Activated naive CD4-positive, alpha-beta T cell (primary cell): ENCODE results near the gene HEY2.
"Not testable (repeated sequence)": the region's sequence is repeated elsewhere in the genome, so short reads cannot be mapped to it uniquely, and the experiment has no call there.

Experiments used
- DNase-seq, 4 experiments: peaks; one replicate each; lab custom pipeline; 2025; lab: John Stamatoyannopoulos, UW

HEY2 gene

DNA sequence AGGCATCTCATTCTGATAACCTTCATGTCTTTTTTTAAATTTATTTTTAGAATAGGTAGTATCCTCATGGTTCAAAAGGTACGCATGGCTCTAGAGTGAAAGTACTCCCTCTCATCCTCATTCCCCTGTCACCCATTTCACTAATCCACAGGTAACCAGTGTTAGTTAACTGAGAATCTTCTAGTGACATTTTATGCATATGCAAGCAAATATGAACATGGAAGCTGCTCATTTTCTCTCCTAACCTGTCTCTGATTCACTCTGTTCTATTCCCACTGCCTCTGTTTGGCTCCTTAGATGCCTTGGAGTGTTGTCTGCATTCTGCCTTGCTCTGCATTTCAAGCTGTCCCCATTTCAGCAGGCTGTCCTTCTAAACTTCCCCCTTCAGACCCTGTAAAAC, 45.9 kb downstream of the HEY2 start:
- no peak for DNase-seq

DNA sequence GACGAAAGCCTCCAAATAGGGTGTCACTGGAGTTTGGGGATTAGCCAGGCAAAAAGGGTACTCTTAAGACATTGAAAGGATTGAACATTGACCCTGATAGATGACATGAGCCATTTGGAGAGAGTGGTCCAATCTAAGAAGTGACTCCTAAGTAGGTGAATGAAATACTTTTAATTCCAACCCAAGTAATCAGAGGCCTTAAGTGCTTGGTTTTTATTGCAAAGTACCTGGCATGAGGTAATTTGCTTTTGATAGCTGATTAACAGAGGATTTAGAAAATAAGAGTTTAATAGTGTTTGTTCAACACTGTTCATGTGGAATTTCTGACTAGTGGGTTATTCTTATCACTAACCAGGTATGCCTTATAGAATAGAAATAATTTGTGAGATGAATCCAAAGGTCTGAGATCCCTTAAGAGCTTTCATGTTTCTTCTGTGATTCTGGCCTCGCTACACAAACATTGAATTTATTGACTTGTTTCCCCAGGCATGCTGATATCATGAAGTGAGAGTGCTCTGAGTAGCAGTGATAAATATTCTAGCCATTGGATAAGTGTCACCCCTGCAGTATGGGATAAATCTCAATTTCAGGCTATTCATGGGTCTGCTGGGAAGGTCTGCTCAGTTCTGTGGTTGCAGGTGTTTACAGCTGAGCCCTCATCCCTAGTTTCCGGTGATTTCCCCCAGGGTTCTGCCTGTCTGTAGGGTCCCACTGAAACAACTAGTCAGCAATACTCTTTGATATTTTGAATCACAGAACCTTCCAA, 47.9 kb downstream of the HEY2 start:
- DNase-seq = no peak

DNA sequence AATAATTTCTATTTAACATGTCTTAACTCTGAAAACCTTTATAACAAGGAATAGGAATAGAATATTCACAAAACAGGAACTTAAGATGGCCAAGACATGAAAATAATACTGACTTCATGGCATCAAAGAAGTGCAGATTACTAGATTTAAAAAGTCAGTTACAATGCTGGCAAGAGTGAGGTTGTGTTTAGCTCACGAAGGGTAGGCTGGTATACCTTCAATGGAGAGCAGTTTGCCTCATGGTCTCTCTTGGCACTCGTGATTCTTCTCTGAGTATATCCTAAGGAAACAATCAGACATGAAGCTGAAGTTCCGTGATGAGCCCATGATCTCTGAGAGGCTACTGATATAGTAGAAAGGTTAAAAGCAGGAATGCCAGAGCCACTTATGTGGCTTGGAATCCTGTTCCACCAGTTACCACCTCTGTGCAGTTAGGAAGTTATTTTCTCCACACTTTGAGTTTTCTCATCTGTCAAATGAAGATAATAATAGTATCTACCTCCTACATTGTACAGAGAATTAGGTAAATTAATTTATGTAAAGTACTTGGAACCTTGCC, 48.5 kb downstream of the HEY2 start:
- DNase-seq = no peak

DNA sequence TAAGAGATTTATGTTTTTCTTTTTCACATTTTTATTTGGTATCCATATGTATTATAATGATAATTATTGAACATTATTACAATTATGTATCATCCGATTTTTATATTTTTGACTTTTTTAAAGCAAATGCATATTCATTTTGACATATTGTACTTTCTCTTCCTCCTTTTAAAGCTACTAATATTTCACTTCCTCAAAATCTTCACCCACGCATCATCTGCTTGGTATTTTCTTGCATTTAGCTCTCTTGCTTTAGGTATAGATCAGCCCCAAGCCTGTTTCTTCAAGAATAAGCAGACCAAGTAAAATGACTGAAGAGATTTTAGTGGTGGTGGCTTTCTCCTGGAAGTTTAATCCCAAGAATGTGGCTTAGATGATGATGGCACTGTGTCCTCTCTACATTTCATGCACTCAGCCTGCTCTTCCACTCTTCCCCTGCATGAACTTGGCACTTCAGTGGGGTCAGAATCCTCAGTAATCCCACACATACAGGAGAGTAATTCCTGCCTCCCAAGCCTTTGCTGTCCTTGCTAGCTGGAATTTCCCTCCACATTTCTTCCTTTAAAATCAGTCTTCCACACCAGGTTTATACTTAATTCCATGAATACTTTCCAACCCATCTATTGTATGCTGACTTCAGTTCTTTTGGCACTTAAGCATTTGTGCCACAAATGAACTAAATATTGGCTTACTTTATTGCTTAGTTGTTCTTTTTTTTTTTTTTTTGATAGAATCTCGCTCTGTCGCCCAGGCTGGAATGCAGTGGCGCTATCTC, 49.5 kb downstream of the HEY2 start:
- DNase-seq = no peak

DNA sequence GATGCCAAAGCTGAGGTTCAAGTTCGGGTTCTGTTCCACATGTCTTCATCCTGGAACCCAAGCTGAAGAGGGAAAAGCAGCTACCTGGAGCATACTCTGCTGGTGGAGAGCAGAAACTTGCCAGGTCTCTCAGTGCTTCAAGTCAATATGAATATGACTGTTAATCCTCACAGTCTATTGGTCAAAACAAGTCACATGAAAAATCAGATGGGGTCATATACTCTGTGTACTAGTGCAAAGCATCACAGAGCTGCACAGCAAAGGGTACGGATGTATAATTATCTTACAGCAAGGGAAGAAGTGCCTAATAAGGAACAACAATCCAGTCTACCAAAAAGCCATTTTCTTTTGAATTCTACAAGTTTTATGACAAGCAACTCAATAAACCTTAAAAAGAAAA, 53.0 kb downstream of the HEY2 start:
- no peak for DNase-seq

DNA sequence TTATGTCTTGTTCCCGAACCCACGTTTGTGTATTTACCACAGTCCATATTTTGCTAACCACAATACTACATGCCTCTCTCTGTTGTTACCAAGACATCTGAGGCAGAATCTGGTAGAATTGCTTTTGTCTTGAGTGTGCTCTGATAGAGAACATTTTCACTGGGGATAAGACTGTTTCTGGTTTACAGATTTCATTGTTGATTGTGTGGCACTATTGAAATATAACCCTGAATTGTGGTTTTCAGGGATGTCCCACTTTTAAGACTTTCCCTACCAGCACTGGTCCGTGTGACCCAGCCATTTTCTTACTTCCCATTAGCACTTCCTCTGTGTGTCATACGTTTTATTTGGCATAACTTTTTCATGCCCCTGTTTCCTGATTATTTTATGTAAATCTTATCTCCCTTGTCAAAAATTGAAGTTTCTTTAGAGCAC, 53.5 kb downstream of the HEY2 start:
- DNase-seq = no peak

DNA sequence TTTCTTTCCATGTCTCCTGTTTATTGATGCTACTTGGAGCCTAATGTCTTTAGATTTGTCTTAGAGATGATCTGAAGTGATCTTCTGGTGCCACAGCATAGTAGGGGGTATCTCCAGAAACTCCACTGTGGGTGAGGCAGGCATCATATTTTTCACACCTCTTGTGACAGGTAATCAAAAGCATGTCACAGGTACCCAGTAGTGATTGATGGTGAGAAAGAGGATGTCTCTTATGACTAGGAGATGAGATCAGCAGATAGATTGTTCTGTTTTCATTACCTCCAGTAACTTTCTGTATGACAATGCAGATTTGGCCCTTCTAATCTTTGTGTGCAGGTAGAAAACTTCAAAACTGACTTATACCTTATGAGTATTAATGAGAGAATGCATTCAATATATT, 54.8 kb downstream of the HEY2 start:
- no peak for DNase-seq

DNA sequence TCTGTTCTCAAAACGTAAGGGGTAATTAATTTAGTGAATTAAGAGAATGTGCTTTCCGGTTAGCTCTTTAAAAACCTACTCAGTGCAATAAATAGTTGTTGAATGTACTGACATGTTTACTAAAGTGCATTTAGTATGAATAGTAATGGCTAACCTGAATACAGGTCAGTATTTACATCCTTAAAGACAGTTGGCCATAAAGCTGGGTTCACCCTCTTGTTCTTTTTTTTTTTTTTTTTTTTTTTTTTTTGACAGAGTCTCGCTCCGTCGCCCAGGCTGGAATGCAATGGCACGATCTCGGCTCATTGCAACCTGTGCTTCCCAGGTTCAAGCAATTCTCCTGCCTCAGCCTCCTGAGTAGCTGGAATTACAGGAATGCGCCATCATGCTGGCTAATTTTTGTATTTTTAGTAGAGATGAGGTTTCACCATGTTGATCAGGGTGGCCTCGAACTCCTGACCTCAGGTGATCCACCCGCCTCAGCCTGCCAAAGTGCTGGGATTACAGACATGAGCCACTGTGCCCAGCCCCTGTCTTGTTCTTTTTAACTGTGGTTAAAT, 55.5 kb downstream of the HEY2 start:
- not testable (repeated sequence) for DNase-seq

DNA sequence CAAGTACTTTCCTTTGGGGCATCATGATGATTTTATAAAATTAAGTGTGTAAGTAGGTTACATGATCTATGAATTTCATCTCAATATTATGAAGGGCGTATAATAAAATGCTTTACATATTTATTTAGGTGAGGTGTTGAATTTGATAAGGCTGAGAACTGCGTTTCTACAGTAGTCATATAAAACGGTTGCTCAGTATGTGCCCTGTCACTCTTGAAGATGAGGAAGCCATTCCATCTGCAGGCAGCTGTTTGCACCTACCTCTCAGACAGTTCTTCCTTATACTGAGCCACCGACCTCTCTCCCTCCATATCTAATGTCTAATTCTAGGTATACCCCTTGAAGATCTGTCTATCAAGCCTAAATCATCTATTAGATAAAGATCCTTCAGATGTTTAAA, 57.4 kb downstream of the HEY2 start:
- DNase-seq = no peak

DNA sequence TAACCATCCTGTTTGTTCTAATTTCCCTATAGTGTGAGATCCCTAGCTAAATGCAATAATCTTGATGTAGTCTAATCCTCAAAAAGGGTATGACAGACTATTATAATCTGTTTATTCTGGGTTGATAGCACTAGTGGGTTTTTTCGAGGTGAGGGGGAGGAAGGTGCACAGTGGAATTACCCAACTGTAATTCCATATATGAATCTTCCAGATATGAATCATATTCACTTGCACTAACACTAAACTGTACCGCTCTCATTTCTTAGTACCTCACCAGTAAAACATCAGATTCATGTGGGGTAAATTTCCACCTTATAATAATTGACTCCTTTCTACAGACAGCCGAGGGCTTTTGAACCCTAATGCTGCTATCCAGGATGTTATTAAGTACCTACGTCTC, 57.9 kb downstream of the HEY2 start:
- no peak for DNase-seq

DNA sequence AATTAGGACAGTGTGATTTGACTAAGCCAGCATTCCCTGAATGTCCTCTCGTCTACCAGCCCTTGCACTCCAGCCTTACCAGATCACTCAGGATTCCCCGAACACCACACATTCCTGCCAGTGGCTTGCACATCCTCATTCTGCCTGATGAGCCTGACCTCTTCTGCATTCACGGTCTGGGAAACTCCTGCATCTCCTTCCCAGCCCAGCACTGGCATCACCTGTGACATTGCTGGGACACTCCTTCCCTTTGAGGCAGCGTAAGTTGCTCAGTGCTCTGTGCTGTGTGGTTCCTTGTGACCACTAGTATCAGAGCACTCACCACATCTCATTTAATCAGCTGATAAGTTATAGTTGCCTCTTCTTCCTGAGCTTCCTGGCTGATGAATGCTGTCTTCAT, 58.6 kb downstream of the HEY2 start:
- no peak for DNase-seq

DNA sequence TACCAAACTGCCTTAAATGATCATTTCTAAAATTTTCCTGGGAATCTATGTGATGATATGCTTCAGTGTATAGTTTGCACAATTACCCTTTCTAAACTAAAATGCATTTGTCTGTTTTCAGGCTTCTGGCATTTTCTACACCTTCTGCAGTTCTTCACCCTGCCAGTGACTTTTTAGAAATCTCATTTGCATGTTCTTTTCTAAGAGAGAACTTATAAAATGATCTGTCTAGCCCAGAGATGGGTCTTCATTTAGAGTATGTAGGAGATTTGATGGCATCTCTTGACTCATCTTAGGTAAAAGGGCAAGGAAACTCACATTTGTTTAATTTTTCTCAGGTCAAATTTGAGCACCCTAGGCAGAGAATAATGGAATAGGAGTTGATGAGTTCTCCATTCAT, 59.2 kb downstream of the HEY2 start:
- DNase-seq = no peak

DNA sequence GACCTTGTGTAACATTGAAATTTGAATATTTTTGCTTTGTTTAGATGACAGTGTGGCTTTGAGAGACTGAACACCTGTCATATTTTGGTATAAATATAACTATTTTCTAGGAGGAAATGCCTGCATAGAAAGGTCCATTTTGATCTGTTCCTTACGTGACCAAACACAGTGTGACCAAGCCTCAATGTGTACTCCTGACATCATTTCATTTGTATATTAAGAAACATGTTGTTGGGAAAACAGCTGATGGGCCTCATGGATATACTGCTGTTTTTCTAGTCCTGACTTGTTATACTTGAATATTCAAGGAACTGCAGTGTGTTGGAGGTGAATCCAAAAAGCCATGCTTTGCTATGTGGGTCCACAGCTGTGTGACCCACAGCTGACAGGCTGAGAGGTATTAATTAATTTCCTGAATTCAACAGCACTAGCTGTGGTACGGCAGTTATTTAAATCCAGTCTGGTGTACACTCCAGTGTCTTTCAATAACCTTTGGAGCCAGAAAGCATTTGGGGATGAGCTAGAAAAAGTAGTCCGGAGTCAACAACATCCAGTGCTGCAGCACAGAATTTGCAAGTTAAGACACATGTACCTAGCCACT, 60.2 kb downstream of the HEY2 start:
- no peak for DNase-seq

DNA sequence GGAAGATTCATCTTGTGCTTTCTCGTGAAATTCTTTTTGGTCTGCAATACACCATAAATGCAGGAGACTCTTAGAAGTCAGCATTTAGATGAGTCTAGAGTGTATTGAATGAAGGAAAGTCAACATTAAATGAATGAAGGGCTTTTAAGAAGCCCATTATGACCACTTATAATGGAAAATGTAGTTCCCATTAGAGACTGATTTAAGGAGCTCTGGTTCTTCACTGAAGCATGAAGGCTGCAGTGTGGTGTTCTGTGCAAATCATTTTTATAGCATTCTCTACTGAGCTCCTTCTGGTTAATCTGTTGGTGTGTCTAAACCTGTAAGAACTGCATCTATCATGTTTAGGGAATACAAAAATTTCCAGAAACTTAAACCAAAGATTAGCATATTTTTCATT, 61.0 kb downstream of the HEY2 start:
- DNase-seq = no peak
